Vagina (tissue), 2 donors: ENCODE measurements around the gene TDRD7.

Experiments used
- CTCF ChIP-seq, 3 experiments: fragments of 450-650 bp in 2 of 3; fragments of 200-600 bp in 1 of 3; sonication (generic) in 1 of 3; IDR thresholded peaks; one replicate each; pipeline ENCODE4 v1.5.1; 2017 to 2019; ENCODE audit warnings: antibody characterized with exemption in 3 of 3, mild to moderate bottlenecking in 2 of 3, moderate library complexity in 2 of 3
- POLR2A ChIP-seq, 2 donors: fragments of 450-650 bp; IDR thresholded peaks; one replicate each; pipeline ENCODE4 v1.6.1; 2017; ENCODE audit warnings: antibody characterized with exemption in 2 of 2, mild to moderate bottlenecking in 2 of 2, moderate library complexity in 2 of 2
- POLR2AphosphoS5 ChIP-seq, 2 donors: sonication (generic); formaldehyde crosslinking; IDR thresholded peaks; one replicate each; pipeline ENCODE4 v1.9.0; 2017; ENCODE audit warnings: antibody characterized with exemption in 2 of 2, mild to moderate bottlenecking in 2 of 2, low read depth in 1 of 2; ENCODE audit not compliant: insufficient read depth in 1 of 2

GRCh38 chr9:97387504-97387886 is 24.4 kb upstream of the TDRD7 start:
- no peak for TF ChIP-seq CTCF (IDR thresholded peaks at IDR 0.05)
- no peak for TF ChIP-seq POLR2A (IDR thresholded peaks at IDR 0.05)
- TF ChIP-seq POLR2AphosphoS5 (IDR thresholded peaks at IDR 0.05; ENCODE audit: insufficient read depth in 1 of 2, low read depth in 1 of 2) = no peak
